Panc1 (cell line): ENCODE measurements around the gene SIVA1. TPM values are rescaled to one million over a fixed set of nuclear protein-coding genes. Genes with fewer than 3 reads are reported as not detected.

Experiments used
- ATAC-seq: fragments of 200-7000 bp; cut with Tn5 transposase; 2 replicates; pipeline ENCODE4 v1.9.1; 2020; ENCODE audit warnings: mild to moderate bottlenecking, moderate library complexity
- BruUV-seq: library from RNA; stranded (reverse); fragments of 400-500 nt; replicated peaks from 2 replicates; lab custom pipeline; 2021; lab: Mats Ljungman, UMichigan
- CTCF ChIA-PET: fragments of 300-600 bp; sonication (Branson Sonifier 250); formaldehyde crosslinking; loops from one replicate; lab custom pipeline; 2022; ENCODE audit warnings: antibody characterized with exemption; lab: Charles Lee
- POLR2A ChIA-PET: fragments of 300-600 bp; sonication (Branson Sonifier 250); formaldehyde crosslinking; loops from one replicate; lab custom pipeline; 2022; ENCODE audit warnings: antibody characterized with exemption; lab: Charles Lee
- DNase-seq: peaks from one replicate; pipeline ENCODE4 v3.0.0-alpha.2; 2010; ENCODE audit warnings: low read depth, low spot score
- H3K27ac ChIP-seq: 2 replicates; pipeline ENCODE4 v1.5.1; 2011; ENCODE audit warnings: mild to moderate bottlenecking, low read length, inconsistent platforms
- H3K27me3 ChIP-seq: fragments of 200-500 bp; sonication (Bioruptor generic); 2 replicates; pipeline ENCODE4 v1.6.0; 2014; ENCODE audit warnings: low read length, inconsistent platforms; ENCODE audit not compliant: control insufficient read depth, insufficient read depth
- H3K36me3 ChIP-seq: fragments of 200-500 bp; sonication (Bioruptor generic); 2 replicates; pipeline ENCODE4 v1.5.1; 2014; ENCODE audit warnings: inconsistent platforms, mild to moderate bottlenecking, low read length, moderate library complexity; ENCODE audit not compliant: control insufficient read depth, insufficient read depth
- H3K4me1 ChIP-seq: 2 replicates; pipeline ENCODE4 v1.5.1; 2011; ENCODE audit warnings: inconsistent platforms, mild to moderate bottlenecking, low read length, moderate library complexity; ENCODE audit not compliant: control insufficient read depth, insufficient read depth
- H3K4me3 ChIP-seq, 2 experiments: 2 replicates each; pipeline ENCODE4 v1.5.1; 2011 to 2012; ENCODE audit warnings: low read depth in 2 of 2, low read length in 2 of 2, mild to moderate bottlenecking in 2 of 2, inconsistent platforms in 1 of 2, moderate library complexity in 1 of 2
- H3K9me3 ChIP-seq: fragments of 200-500 bp; sonication (Bioruptor generic); 2 replicates; pipeline ENCODE4 v1.5.1; 2014; ENCODE audit warnings: low read depth, mild to moderate bottlenecking, inconsistent platforms, low read length, moderate library complexity; ENCODE audit not compliant: control insufficient read depth, insufficient read depth
- CTCF ChIP-seq: fragments of 450-650 bp; IDR thresholded peaks from 2 replicates; pipeline ENCODE4 v1.5.1; 2017; ENCODE audit warnings: mild to moderate bottlenecking
- POLR2AphosphoS5 ChIP-seq: IDR thresholded peaks from 2 replicates; pipeline ENCODE4 v1.6.1; 2012; ENCODE audit warnings: mild to moderate bottlenecking, low read depth, low read length, moderate library complexity
- SIN3A ChIP-seq: IDR thresholded peaks from 2 replicates; pipeline ENCODE4 v1.6.1; 2012; ENCODE audit warnings: low read depth, mild to moderate bottlenecking, low read length, moderate library complexity, borderline replicate concordance; ENCODE audit not compliant: insufficient read depth
- TCF7L2 ChIP-seq: IDR thresholded peaks from 2 replicates; pipeline ENCODE4 v1.6.1; 2011; ENCODE audit warnings: mild to moderate bottlenecking, low read depth, low read length, inconsistent platforms
- in situ Hi-C: cut with HindIII; loops from 2 replicates; pipeline ENCODE4 v1.10.0; 2016; ENCODE audit warnings: low sequenced_read_pairs, low pct_unique_long_range_greater_than_20kb
- intact Hi-C: fragments of 100-400 bp; cut with micrococcal nuclease; formaldehyde crosslinking; loops from one replicate; pipeline ENCODE4 v1.10.0; 2022; ENCODE audit not compliant: unreplicated experiment
- total RNA-seq: library from RNA; stranded (reverse); gene quantifications from one replicate; pipeline ENCODE4 v1.2.1, GENCODE V29; 2021; ENCODE audit not compliant: unreplicated experiment
- TF ChIP-seq, protein P1 (sequence below), 2 experiments: IDR thresholded peaks; 2 replicates each; pipeline ENCODE4 v1.6.1; 2011 to 2012; ENCODE audit warnings: low read depth in 2 of 2, control low read depth in 1 of 2, low read length in 1 of 2, mild to moderate bottlenecking in 1 of 2, moderate library complexity in 1 of 2; ENCODE audit not compliant: insufficient read depth in 1 of 2

The SIVA1 gene
- total RNA-seq, 1 experiment from 2014 or later: 100 TPM

GRCh38 chr14:104788873-104789663 is 36.1 kb downstream of the SIVA1 start:
- no peaks in the 10 kb centered on the region for H3K27me3 ChIP-seq
- peaks cover 28% of the 10 kb centered on the region for H3K4me1 ChIP-seq

DNA sequence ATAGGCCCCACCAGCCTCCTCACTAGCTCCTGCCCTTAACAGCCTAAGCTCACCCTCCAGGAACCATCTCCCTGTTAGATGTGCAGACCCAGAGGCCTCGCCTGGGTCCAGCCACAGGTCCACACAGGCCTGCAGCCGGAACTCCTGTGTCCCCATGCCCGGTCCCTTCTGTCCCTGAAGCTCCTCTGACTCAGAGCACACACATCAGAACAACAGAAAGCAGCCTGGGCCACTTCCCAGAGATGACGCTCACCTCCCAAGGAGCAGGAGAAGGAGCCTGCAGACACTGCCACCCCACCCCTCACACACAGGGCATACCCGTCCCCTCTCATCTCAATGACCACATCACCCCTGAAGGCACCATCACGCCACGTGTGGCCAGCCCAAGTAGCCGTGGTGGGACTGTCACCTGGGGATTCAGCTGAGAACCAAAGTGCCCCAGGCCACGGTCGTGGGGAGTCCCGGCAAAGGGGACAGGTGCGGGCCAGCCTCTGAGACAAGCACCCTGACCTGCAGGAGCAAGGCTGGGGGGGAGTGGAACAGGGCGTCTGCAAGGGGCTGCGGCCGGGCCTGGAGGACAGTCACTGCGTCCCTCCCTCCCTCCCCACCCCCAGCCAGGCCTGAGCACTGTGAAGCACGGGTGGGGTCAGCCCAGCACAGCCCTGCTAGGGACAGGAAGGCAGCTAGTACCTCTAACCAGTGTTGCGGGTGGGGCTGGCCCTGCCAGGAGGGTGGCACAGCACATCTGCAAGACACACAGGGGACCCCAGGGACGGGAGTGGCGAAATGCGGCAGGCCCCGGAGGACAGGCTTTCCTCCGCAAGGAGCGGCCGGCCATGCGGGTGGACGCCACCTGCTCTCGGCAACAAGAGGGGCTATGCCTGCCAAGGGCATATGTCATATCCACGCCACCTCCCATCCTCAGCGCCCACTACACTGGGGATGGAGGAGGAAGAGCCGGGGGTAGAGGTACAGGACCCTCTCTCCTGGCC is 37.1 kb downstream of the SIVA1 start:
- ATAC-seq (no peak), DNase-seq (no peak)
- TF ChIP-seq SIN3A: no peak
- TF ChIP-seq TCF7L2: no peak
- TF ChIP-seq POLR2AphosphoS5: no peak
- TF ChIP-seq CTCF: no peak
- TF ChIP-seq, protein P1, sequence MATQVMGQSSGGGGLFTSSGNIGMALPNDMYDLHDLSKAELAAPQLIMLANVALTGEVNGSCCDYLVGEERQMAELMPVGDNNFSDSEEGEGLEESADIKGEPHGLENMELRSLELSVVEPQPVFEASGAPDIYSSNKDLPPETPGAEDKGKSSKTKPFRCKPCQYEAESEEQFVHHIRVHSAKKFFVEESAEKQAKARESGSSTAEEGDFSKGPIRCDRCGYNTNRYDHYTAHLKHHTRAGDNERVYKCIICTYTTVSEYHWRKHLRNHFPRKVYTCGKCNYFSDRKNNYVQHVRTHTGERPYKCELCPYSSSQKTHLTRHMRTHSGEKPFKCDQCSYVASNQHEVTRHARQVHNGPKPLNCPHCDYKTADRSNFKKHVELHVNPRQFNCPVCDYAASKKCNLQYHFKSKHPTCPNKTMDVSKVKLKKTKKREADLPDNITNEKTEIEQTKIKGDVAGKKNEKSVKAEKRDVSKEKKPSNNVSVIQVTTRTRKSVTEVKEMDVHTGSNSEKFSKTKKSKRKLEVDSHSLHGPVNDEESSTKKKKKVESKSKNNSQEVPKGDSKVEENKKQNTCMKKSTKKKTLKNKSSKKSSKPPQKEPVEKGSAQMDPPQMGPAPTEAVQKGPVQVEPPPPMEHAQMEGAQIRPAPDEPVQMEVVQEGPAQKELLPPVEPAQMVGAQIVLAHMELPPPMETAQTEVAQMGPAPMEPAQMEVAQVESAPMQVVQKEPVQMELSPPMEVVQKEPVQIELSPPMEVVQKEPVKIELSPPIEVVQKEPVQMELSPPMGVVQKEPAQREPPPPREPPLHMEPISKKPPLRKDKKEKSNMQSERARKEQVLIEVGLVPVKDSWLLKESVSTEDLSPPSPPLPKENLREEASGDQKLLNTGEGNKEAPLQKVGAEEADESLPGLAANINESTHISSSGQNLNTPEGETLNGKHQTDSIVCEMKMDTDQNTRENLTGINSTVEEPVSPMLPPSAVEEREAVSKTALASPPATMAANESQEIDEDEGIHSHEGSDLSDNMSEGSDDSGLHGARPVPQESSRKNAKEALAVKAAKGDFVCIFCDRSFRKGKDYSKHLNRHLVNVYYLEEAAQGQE (IDR thresholded peaks at IDR 0.05; ENCODE audit: insufficient read depth in 1 of 2, low read depth in 2 of 2, low read length in 1 of 2): no peak
- H3K9me3 ChIP-seq: no peaks in the 10 kb centered on the region
- intact Hi-C loops (no loop called here), in situ Hi-C loops (no loop called here)
- peaks cover 2% of the 10 kb centered on the region; the same call in 1 of the 2 replicates for H3K36me3 ChIP-seq
- ChIA-PET CTCF (no interaction called here), POLR2A (no interaction called here)
- no peaks in the 10 kb centered on the region for H3K27me3 ChIP-seq
- no peak overlapping the region for H3K27ac ChIP-seq
- no TSS peak for BruUV-seq
- no peak overlapping the region for H3K4me3 ChIP-seq
- peaks cover 30% of the 10 kb centered on the region for H3K4me1 ChIP-seq

More at GRCh38 chr14:104788873-104789663, 36.1 kb downstream of the SIVA1 start:
- BruUV-seq: no TSS peak
- intact Hi-C loops (no loop called here), in situ Hi-C loops (no loop called here)
- ATAC-seq: no peak
- no peak for DNase-seq
- H3K4me3 ChIP-seq: no peak overlapping the region
- POLR2A ChIA-PET: no interaction called here
- no peaks in the 10 kb centered on the region for H3K9me3 ChIP-seq
- TF ChIP-seq SIN3A (no peak), TCF7L2 (no peak), CTCF (no peak), POLR2AphosphoS5 (no peak)
- TF ChIP-seq, protein P1 (IDR thresholded peaks at IDR 0.05; ENCODE audit: insufficient read depth in 1 of 2, low read depth in 2 of 2, low read length in 1 of 2): no peak
- no peak overlapping the region for H3K27ac ChIP-seq
- CTCF ChIA-PET: no interaction called here
- H3K36me3 ChIP-seq: no peaks in the 10 kb centered on the region; the same call in 1 of the 2 replicates
